GM19193 (cell line): Measurements from ENCODE around the gene ARHGAP18.

Experiments
- POLR2A ChIP-seq: IDR thresholded peaks from 4 replicates; pipeline ENCODE4 v1.6.1; 2011; ENCODE audit not compliant: insufficient read depth, insufficient read length; ENCODE audit errors: extremely low read depth

ARHGAP18 gene

GRCh38 chr6:129607581-129608186 lies 102.3 kb downstream of the ARHGAP18 start:
- TF ChIP-seq POLR2A = no peak

GRCh38 chr6:129606664-129607063 lies 103.3 kb downstream of the ARHGAP18 start:
- no peak for TF ChIP-seq POLR2A

- TF ChIP-seq POLR2A = no peak
Measured at GRCh38 chr6:129605967-129606366, 104.0 kb downstream of the ARHGAP18 start.

- no peak for TF ChIP-seq POLR2A
Measured at GRCh38 chr6:129605095-129605494, 104.9 kb downstream of the ARHGAP18 start.

GRCh38 chr6:129604321-129604720 lies 105.7 kb downstream of the ARHGAP18 start:
- no peak for TF ChIP-seq POLR2A

GRCh38 chr6:129603741-129604140 lies 106.2 kb downstream of the ARHGAP18 start:
- TF ChIP-seq POLR2A = no peak

GRCh38 chr6:129601323-129601722 lies 108.7 kb downstream of the ARHGAP18 start:
- TF ChIP-seq POLR2A = no peak

- no peak for TF ChIP-seq POLR2A
Measured at GRCh38 chr6:129599467-129599866, 110.5 kb downstream of the ARHGAP18 start.

- no peak for TF ChIP-seq POLR2A
Measured at GRCh38 chr6:129598244-129599187, 111.5 kb downstream of the ARHGAP18 start.

GRCh38 chr6:129597023-129597713 lies 112.8 kb downstream of the ARHGAP18 start:
- TF ChIP-seq POLR2A = no peak

GRCh38 chr6:129596522-129596921 lies 113.5 kb downstream of the ARHGAP18 start:
- TF ChIP-seq POLR2A = no peak

GRCh38 chr6:129593233-129593564 lies 116.8 kb downstream of the ARHGAP18 start:
- no peak for TF ChIP-seq POLR2A

- no peak for TF ChIP-seq POLR2A
Measured at GRCh38 chr6:129592516-129593232, 117.3 kb downstream of the ARHGAP18 start.

- TF ChIP-seq POLR2A = no peak
Measured at GRCh38 chr6:129590408-129591022, 119.5 kb downstream of the ARHGAP18 start.
